T-helper 2 cell treated with Interferon-gamma antibody and Interleukin-4, amounts not matched to agents 5 μg/mL and 100 μg/mL, for 36 hours (primary cell): ENCODE measurements around the gene WNK1.

Experiments used
- DNase-seq: peaks from one replicate; pipeline ENCODE4 v3.0.0; 2021; ENCODE audit warnings: low spot score
- H3K27ac Mint-ChIP-seq: one replicate; pipeline ENCODE4 v1.8.0; 2021; ENCODE audit warnings: mild to moderate bottlenecking, mixed read lengths
- H3K27me3 Mint-ChIP-seq: one replicate; pipeline ENCODE4 v1.8.0; 2021; ENCODE audit warnings: low read depth, mixed read lengths
- H3K36me3 Mint-ChIP-seq: one replicate; pipeline ENCODE4 v1.8.0; 2021; ENCODE audit warnings: low read depth, mixed read lengths
- H3K4me1 Mint-ChIP-seq: one replicate; pipeline ENCODE4 v1.8.0; 2021; ENCODE audit warnings: low read depth, mixed read lengths
- H3K4me3 Mint-ChIP-seq: one replicate; pipeline ENCODE4 v1.8.0; 2022; ENCODE audit warnings: mild to moderate bottlenecking, moderate library complexity, mixed read lengths
- H3K9me3 Mint-ChIP-seq: one replicate; pipeline ENCODE4 v1.8.0; 2021; ENCODE audit warnings: mixed read lengths

WNK1 gene

DNA sequence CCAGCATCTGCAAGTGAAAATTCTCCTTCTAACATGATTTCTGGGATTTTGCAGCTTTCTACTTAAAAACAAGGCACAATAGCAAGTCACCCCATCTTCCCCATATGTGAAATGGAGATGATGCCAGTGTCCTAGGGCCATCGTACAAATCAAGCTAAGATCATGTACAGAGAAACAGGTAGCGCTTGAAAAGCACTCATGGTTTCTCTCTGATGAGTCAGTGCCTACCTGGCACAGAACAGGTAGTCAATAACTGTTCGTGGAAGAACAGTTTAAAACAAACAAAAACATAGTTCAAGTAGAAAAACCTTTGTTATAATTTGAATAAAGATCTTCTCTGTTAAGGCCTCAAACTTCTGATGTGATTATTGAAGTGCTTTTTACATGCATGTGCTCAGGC, 150.2 kb downstream of the WNK1 start:
- Mint-ChIP-seq H3K4me1 (peaks cover 16% of the 10 kb centered on the region), H3K4me3 (no peak overlapping the region), H3K36me3 (peaks cover 64% of the 10 kb centered on the region), H3K9me3 (no peaks in the 10 kb centered on the region), H3K27ac (no peak overlapping the region), H3K27me3 (no peaks in the 10 kb centered on the region)
- DNase-seq, result no peak

DNA sequence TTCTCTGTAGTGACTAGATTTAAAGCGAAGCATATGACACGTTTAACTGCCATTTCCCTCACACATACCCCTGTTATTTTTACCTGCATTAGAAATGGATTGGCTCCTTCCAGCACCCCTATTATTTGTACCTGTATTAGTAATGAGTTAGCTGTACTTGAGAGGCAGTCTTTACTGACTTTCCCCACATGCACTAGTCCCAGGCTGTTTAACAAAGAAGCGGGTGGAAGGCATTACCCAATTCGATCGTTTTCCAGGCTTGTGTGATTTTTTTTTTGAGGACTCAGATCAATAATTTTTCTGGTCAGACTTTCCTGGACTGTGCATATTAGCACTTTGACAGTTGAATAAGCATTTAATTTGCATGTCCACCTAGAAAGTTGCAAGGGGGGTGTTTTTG, 150.7 kb downstream of the WNK1 start:
- DNase-seq, result no peak
- H3K36me3 Mint-ChIP-seq, result peaks cover 65% of the 10 kb centered on the region
- peak overlapping the region; percentile 34 for H3K27ac Mint-ChIP-seq
- H3K4me1 Mint-ChIP-seq, result peaks cover 16% of the 10 kb centered on the region
- no peaks in the 10 kb centered on the region for H3K27me3 Mint-ChIP-seq
- H3K4me3 Mint-ChIP-seq, result no peak overlapping the region
- no peaks in the 10 kb centered on the region for H3K9me3 Mint-ChIP-seq

DNA sequence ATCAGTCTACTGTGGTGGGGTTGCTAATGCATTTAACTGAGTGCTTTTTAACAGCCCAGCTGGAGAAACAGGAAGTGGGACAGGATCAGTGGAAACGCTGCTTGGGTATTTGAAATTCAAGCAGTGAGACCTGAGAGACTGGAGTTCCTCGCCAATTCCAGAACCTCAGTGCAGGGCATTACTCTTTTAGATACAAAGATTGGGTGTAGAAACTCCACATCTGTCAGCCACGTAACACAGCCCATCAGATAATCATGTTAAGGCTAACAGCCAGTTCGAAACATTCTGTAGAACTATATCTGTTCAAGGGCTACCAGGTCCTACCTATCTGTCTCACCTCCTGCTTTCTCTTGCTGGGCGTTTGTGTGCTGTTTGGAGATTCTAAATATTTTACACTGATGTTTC, 151.6 kb downstream of the WNK1 start:
- H3K27ac Mint-ChIP-seq, result peak overlapping the region; percentile 33
- no peak for DNase-seq
- H3K4me3 Mint-ChIP-seq, result no peak overlapping the region
- H3K27me3 Mint-ChIP-seq, result no peaks in the 10 kb centered on the region
- no peaks in the 10 kb centered on the region for H3K9me3 Mint-ChIP-seq
- H3K36me3 Mint-ChIP-seq, result peaks cover 70% of the 10 kb centered on the region
- H3K4me1 Mint-ChIP-seq, result peaks cover 16% of the 10 kb centered on the region

DNA sequence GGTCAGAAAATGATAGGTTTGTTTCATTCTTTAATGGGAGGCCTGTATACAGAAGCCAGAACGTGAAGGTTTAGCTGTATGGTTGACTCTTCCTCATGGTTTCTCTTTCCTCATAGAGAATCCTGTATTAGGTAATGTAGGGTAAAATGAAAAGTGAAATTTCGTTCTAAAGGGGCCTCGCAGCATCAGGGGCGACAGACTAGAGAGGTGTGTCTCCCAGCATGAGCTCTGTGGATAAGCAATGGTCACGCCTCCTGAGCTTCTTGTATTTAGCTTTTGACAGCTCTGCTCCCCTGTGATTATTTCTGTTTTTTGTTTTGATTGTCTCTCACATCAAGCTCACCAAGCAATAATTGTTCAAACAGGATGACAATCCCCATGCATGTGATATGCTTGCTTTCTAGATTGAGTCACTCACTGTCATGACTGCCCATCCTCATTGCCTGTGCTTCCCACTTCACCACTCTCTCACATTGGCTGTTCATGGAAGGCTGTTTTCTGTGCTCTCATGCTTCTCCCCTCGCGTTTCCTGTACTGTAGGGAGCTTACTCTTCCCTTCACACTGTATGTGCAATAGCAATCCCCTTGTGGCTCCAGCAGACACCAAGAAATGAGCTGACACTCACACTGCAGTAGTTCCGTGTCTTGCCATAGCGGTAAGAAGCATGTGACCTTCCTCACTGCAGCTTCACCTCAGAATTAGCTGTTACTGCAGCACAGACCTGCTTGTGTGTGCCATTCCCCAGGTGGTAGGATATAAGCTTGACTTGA, 153.1 kb downstream of the WNK1 start:
- H3K4me3 Mint-ChIP-seq, result peak overlapping the region; percentile 8
- H3K9me3 Mint-ChIP-seq, result no peaks in the 10 kb centered on the region
- H3K27me3 Mint-ChIP-seq, result no peaks in the 10 kb centered on the region
- peaks cover 16% of the 10 kb centered on the region for H3K4me1 Mint-ChIP-seq
- DNase-seq, result no peak
- H3K36me3 Mint-ChIP-seq, result peaks cover 74% of the 10 kb centered on the region
- peak overlapping the region; percentile 66 for H3K27ac Mint-ChIP-seq

DNA sequence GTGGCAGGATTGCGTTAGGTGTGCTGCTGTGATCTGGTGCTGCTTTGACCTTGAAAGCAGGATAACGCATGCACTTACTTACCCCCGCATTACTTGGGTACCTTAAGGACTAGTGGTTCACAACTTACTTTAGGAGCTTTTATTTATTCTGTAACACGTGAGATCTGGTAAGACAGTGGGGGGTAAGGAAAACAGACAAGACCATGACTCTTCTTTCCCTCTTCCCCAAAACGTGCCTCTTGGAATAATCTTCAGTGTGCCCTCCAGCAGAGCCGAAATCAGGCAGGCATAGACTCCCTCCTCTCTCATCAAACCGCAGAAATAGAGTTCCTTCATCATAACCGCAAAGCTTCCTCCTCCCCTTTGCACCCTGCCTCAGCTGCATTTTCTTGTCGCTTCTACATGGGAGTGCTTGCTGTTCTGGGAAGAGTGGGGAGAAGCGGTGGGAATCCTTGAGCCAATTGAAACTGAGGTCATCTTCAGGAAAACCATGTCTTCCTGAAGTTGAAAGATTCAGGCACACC, 153.7 kb downstream of the WNK1 start:
- peaks cover 72% of the 10 kb centered on the region for H3K36me3 Mint-ChIP-seq
- no peak for DNase-seq
- peak overlapping the region; percentile 66 for H3K27ac Mint-ChIP-seq
- H3K27me3 Mint-ChIP-seq, result no peaks in the 10 kb centered on the region
- peaks cover 16% of the 10 kb centered on the region for H3K4me1 Mint-ChIP-seq
- H3K4me3 Mint-ChIP-seq, result peak overlapping the region; percentile 8
- H3K9me3 Mint-ChIP-seq, result no peaks in the 10 kb centered on the region

DNA sequence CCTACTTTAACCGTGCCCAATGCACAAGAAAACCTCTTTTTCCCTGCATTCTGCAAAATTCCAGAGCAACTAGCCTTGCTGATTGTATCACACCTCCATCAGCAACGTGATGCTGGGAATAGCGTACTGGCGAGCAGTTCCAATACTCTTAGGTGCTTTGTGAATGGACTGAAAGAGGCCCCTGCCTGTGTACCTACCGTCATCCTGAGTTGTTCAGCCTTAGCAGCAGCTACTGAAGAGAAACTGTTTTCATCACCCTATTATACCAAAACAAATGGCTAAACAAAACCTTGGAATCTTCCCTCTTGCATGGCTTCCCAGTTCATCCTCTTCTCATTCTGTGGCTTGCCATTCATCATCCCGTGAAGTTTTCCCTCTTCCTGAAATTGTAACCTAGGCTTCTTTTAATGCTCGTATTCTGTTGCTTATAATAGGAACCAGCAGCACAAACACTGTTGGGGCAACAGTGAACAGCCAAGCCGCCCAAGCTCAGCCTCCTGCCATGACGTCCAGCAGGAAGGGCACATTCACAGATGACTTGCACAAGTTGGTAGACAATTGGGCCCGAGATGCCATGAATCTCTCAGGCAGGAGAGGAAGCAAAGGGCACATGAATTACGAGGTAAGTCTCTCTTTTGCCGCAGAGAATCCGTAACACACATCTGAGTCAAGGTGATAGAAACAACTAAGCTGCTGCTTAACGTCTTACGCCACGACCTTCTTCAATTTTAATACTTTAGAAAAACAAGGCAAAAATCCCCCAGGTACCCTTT, 155.2 kb downstream of the WNK1 start:
- no peak for DNase-seq
- H3K27ac Mint-ChIP-seq, result no peak overlapping the region
- no peak overlapping the region for H3K4me3 Mint-ChIP-seq
- H3K4me1 Mint-ChIP-seq, result peaks cover 16% of the 10 kb centered on the region
- peaks cover 64% of the 10 kb centered on the region for H3K36me3 Mint-ChIP-seq
- H3K27me3 Mint-ChIP-seq, result no peaks in the 10 kb centered on the region
- H3K9me3 Mint-ChIP-seq, result no peaks in the 10 kb centered on the region

DNA sequence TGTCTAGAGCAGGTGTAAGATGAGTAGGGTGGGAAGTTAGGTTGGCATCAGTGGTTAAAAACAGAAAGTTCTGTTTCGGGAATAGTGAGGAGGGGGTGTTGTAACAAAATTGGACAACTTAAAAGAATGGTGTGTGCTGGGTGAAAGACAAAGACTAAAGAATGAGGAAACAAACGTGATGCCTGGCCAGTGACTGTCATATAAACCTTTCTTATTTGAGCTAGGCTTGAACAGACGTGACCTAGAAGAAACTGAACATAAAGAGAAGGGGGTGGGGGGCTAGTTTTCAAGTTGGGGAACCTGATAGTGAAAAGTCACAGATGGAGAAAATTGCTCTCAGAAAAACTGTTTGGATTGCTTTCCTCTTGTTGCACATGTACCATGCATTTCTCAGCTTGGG, 157.5 kb downstream of the WNK1 start:
- Mint-ChIP-seq H3K27me3 (no peaks in the 10 kb centered on the region), H3K27ac (no peak overlapping the region), H3K9me3 (no peaks in the 10 kb centered on the region), H3K4me1 (peaks cover 16% of the 10 kb centered on the region), H3K36me3 (peaks cover 64% of the 10 kb centered on the region), H3K4me3 (no peak overlapping the region)
- no peak for DNase-seq

DNA sequence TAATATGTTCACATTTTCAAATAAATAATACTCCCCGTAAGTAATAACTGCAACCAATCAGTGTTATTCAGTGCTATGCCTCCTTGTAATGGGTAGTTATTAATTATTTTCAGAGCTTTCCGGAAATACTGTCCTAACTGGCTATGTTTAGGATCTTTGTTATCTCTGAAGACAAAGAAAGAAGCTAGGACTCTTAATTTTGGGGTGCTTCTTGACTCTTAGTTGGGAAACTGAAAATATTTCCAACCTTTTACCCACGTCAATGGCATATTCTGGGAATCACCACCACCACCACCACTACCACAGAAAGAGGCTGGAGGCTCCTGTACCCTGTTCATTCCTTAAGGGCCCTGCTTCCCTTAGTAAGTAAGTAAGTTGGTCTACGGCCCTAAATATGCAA, 158.0 kb downstream of the WNK1 start:
- DNase-seq, result no peak
- peaks cover 65% of the 10 kb centered on the region for H3K36me3 Mint-ChIP-seq
- H3K27me3 Mint-ChIP-seq, result no peaks in the 10 kb centered on the region
- no peak overlapping the region for H3K27ac Mint-ChIP-seq
- H3K9me3 Mint-ChIP-seq, result no peaks in the 10 kb centered on the region
- H3K4me1 Mint-ChIP-seq, result peaks cover 18% of the 10 kb centered on the region
- H3K4me3 Mint-ChIP-seq, result no peak overlapping the region

DNA sequence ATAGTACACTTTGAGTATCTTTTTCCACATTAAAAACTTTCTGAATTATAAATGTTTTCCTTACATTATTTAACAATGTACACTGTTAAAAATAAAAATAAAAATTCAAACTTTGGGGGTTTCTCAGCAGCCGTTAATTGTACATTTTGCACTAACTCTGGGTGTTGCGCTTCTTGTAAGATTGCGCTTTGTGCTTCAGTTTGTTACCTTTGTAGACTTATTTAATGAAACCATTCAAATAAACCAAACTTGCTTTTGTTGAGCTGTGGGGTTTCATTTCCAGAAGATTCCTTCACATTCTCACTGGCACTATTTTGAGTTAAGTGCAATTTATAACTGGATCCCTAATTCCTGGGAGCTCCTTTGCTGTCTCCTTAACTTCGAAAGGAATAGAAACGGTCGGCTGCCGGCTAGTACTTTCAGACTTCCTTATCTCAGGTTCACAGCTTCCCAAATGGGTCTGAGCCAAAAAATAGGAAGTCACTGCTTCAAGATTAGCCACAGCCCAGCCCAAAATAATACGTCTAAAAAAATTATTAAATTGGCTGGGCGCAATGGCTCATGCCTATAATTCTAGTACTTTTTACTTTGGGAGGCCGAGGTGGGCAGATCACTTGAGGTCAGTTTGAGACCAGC, 158.9 kb downstream of the WNK1 start:
- Mint-ChIP-seq H3K36me3 (peaks cover 64% of the 10 kb centered on the region), H3K27ac (no peak overlapping the region), H3K4me3 (no peak overlapping the region), H3K9me3 (no peaks in the 10 kb centered on the region), H3K27me3 (no peaks in the 10 kb centered on the region), H3K4me1 (peaks cover 15% of the 10 kb centered on the region)
- no peak for DNase-seq

DNA sequence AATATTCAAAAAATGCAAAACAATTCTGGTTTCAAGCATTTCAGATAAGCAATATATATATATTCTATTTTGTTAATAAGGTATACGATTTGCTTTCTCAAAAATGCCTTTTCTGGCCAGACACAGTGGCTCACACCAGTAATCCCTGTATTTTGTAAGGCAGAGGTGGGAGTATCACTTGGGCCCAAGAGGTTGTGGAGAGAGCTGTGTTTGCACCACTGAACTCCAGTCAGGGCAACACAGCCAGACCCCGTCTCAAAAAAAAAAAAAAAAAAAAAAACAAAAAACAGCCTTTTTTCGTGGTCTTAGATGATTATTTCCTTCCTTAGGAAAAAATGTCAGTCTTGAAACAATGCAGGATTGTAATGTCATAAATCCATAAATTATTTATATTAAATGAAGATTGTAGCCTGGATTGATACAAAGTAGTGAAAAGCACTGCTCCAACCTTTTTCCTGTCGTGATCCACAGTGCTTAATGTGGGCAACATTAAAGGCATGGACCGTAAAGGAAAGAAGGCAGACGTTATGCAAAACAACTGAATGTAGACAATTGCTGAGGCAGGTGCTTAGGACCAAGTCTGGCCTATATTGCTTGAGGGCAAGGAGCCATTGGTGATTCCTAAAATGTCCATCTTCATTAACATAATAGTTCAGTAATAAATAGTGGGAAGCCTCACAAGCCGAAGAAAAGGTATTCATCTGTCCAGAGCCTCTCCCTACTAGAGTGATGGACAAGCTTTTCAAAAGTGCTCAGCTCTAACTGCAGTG, 160.3 kb downstream of the WNK1 start:
- no peak overlapping the region for H3K27ac Mint-ChIP-seq
- no peaks in the 10 kb centered on the region for H3K27me3 Mint-ChIP-seq
- H3K9me3 Mint-ChIP-seq, result no peaks in the 10 kb centered on the region
- peaks cover 17% of the 10 kb centered on the region for H3K4me1 Mint-ChIP-seq
- DNase-seq, result no peak
- no peak overlapping the region for H3K4me3 Mint-ChIP-seq
- peaks cover 65% of the 10 kb centered on the region for H3K36me3 Mint-ChIP-seq

DNA sequence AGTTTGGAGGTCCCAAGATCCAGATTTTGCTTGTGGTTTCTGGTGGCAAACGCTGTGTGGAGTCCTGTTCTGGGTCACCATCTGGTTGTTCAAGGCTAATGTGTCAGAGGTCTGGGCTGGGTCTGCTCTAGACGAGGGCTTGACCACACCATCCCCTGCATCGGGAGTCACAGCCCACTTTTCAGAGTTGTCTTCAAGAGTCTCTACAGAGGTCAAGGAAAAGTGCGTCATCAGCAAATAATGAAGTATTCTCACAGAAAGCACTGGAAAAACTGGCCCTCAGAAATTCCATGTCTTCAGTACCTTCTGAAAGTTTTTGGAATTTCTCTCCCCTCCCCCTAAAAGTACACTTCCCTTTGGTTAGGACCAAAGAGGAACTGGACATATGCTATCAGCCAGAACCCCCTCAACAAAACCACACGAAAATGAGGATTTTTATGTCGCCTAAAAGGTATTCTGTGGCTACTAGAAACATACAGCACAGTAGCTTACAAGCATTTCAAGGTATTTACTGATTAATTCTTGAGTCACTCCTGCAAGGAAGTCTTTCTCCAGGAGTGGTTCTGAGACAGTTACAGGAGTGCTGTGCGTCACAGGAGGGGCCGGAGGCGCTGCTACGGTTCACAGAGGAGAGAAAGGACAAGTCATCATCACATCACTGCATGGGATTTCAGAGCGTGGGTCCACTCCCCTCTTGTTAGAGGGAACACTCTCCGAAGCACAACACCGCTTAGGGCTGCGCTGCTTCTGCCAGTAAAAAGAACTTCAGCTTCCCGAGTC, 161.7 kb downstream of the WNK1 start:
- H3K4me3 Mint-ChIP-seq, result no peak overlapping the region
- H3K36me3 Mint-ChIP-seq, result peaks cover 66% of the 10 kb centered on the region
- H3K27ac Mint-ChIP-seq, result peak overlapping the region; percentile 23
- peaks cover 17% of the 10 kb centered on the region for H3K4me1 Mint-ChIP-seq
- H3K9me3 Mint-ChIP-seq, result no peaks in the 10 kb centered on the region
- H3K27me3 Mint-ChIP-seq, result no peaks in the 10 kb centered on the region
- DNase-seq, result no peak

DNA sequence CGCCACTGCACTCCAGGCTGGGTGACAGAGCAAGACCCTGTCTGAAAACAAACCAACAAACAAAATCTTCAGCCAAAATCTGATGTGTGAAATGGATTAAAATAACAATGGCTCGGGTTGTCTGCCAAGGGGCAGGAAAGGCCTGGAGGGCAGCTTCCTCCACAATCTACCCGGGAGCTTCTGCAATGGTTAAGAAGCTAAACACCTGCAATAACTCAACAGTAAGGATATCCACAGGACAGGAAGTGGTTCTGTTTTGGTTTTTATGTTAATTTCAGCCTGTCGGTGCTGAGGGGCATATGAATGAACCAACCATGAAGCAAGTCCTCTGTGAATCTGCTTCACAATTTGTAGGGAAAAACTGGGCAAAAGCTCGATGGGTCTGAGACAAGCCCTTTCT, 162.7 kb downstream of the WNK1 start:
- no peak for DNase-seq
- Mint-ChIP-seq H3K9me3 (no peaks in the 10 kb centered on the region), H3K27ac (peak overlapping the region; percentile 69), H3K4me1 (peaks cover 17% of the 10 kb centered on the region), H3K4me3 (peak overlapping the region; percentile 18), H3K27me3 (no peaks in the 10 kb centered on the region), H3K36me3 (peaks cover 57% of the 10 kb centered on the region)

DNA sequence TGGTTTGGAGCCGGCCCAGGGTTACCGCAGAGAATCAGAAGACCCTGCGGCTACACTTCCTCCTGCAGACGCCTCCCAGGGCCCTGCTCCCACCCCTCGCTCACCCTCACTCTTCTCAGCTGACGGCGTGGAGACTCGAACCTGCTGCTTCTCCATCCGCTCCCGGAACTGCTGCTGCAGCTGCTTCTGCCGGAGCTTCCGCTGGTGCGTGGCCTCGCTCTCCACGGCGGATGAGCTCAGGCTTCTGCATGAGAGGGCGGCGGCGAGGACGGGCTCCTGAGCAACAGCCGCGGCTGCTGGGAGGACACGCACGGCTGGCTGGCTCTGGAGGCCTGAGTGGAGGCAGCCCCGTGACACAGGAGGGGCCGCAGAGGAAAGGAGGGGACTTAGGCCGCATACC, 163.9 kb downstream of the WNK1 start:
- DNase-seq, result no peak
- Mint-ChIP-seq H3K27me3 (no peaks in the 10 kb centered on the region), H3K9me3 (no peaks in the 10 kb centered on the region), H3K4me3 (peak overlapping the region; percentile 71), H3K27ac (no peak overlapping the region), H3K4me1 (peaks cover 17% of the 10 kb centered on the region), H3K36me3 (peaks cover 59% of the 10 kb centered on the region)
